ENCODE measurements around the gene ST14.
"Not testable (repeated sequence)": the region's sequence is repeated elsewhere in the genome, so short reads cannot be mapped to it uniquely, and the experiment has no call there.

ST14 gene

DNA sequence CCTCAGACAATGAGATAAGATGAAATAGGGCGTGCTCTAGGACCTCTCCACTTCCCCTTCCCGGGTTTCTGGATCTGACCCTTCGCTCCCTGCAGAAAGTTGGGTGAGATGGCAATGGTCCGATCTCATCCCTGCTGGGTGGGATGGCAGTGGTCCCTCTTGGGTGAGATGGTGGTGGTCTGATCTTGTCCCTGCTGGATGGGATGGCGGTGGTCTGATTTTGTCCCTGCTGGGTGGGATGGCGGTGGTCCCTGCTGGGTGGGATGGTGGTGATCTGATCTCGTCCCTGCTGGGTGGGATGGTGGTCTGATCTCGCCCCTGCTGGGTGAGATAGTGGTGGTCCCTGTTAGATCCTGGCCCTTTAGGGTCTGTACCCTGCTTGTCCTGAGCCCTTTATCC, 21.3 kb downstream of the ST14 start:
- DNase-seq (ENCODE audit: insufficient read length) (no peak), FAIRE-seq (no peak)
- TF ChIP-seq TAF1 (IDR thresholded peaks at IDR 0.05; ENCODE audit: borderline replicate concordance, low read depth, low read length) (no peak), POLR2AphosphoS5 (IDR thresholded peaks at IDR 0.05; ENCODE audit: low read depth, low read length) (no peak), POLR2A (IDR thresholded peaks at IDR 0.05; ENCODE audit: low read depth, low read length) (no peak)

DNA sequence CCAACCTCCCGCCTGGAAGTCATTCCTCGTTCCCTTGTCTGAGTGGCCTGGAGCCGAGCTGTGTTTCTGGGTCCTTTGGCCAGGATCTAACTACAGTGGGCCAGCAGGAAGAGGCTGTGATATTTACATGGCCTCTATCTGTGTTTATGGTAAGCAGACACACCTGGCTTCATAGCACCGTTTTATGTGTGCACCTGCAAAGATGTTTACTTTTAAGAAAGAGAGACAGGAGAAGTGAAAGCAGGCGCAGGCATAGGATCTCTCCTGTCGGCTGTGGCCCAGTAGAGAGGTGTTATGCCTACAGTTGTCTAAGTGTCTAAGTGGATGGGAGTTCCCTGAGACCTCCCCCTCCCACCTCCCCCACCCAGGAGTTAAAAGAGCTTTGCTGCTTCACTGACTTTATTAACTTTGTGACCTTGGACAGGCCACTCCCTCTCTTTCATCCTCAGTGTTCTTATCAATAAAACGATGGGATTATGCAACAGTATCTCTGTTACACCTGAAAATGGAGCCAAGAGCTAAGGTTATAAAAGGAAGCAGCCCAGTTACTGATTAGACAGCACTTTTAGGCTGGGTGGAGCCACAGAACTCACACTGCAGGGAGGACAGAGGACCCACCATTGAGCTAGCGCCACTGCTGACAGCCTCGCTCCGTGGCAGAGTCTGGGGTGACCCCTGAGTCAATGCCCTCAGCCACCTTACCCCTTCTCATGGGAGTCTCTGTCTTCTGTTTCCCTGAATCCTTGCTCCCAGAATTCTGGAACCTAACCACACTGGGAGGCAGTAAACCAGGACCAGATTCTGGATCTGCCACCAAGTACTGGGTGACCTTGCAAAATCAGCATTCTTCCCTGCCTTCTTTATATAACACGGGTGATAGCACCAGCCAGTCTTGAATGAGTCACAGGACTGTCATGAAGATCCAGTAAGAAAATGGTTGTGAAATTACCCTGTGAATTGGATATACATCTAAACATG, 22.0 kb downstream of the ST14 start:
- DNase-seq (ENCODE audit: insufficient read length), result no peak
- TF ChIP-seq TAF1 (IDR thresholded peaks at IDR 0.05; ENCODE audit: borderline replicate concordance, low read depth, low read length), result no peak
- no peak for TF ChIP-seq POLR2A (IDR thresholded peaks at IDR 0.05; ENCODE audit: low read depth, low read length)
- TF ChIP-seq POLR2AphosphoS5 (IDR thresholded peaks at IDR 0.05; ENCODE audit: low read depth, low read length), result no peak
- FAIRE-seq, result no peak

DNA sequence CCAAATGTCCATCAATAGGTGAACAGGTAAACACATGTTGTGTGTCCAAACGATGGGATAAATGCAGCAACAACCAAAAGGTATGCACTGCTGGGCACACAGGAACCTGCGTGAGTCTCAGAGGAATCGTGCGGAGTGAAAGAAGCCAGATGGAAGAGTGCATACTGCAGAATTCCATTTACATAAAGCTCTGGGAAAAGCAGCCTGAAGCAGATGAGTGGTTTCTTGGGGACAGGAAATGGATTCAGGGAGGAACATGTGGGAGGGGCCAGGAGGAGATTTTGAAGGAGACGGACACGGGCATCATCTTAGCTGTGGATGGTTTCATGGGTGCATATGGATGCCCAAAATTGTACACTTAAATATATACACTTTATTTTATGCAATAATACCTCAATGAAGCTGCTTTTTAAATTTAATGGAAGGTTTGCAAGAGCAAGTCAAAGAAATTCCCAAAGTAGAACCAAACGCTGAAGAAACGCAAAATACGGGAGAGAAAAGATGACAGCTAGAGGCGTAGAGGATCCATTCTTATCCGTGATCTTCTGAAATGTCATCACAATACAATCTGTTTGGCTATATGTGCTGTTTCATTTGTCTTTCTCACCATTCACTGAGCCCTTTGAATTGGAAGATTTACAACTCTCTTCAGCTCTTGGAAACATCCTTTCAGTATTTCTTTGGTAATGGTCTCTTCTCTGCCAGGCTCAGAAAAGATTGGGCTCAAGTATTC, 24.5 kb downstream of the ST14 start:
- FAIRE-seq (no peak), DNase-seq (ENCODE audit: insufficient read length) (no peak)
- TF ChIP-seq POLR2AphosphoS5 (IDR thresholded peaks at IDR 0.05; ENCODE audit: low read depth, low read length) (no peak), POLR2A (IDR thresholded peaks at IDR 0.05; ENCODE audit: low read depth, low read length) (no peak), TAF1 (IDR thresholded peaks at IDR 0.05; ENCODE audit: borderline replicate concordance, low read depth, low read length) (no peak)

DNA sequence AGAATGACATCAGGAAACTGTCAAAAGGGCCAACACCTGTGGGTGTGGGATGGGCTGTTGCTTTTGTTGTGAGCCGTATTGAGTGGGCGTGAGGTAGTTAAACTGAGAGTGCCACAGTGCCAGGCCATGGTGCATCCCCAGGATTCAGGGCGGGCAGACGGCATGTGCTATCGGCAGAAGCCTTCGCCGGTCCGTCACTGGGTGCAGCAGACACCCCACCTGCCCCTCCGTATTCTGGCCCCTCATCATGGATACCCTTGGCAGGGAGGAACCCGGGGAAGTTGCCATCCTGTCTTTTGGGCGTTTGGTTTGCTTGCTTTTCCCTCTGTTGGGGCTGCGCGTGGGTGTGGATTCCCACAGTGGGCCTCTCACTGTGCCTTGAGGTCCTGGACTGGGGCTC, 27.5 kb downstream of the ST14 start:
- TF ChIP-seq TAF1 (IDR thresholded peaks at IDR 0.05; ENCODE audit: borderline replicate concordance, low read depth, low read length) (no peak), POLR2AphosphoS5 (IDR thresholded peaks at IDR 0.05; ENCODE audit: low read depth, low read length) (no peak), POLR2A (IDR thresholded peaks at IDR 0.05; ENCODE audit: low read depth, low read length) (no peak)
- FAIRE-seq (no peak), DNase-seq (ENCODE audit: insufficient read length) (no peak)

DNA sequence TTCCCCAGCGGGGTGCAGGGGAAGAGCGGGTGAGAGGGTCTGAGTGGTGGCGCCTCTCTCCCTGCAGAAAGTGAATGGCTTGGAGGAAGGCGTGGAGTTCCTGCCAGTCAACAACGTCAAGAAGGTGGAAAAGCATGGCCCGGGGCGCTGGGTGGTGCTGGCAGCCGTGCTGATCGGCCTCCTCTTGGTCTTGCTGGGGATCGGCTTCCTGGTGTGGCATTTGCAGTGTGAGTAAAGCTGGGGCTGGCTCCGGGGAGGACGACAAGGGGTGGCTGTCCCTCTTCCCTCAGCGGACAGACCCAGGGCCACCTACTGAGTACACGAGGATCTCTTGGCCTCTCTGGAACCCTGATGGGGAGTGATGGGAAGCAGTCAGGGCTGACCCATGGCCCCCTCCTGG, 28.5 kb downstream of the ST14 start:
- FAIRE-seq (no peak), DNase-seq (ENCODE audit: insufficient read length) (no peak)
- TF ChIP-seq TAF1 (IDR thresholded peaks at IDR 0.05; ENCODE audit: borderline replicate concordance, low read depth, low read length) (no peak), POLR2A (IDR thresholded peaks at IDR 0.05; ENCODE audit: low read depth, low read length) (no peak)

DNA sequence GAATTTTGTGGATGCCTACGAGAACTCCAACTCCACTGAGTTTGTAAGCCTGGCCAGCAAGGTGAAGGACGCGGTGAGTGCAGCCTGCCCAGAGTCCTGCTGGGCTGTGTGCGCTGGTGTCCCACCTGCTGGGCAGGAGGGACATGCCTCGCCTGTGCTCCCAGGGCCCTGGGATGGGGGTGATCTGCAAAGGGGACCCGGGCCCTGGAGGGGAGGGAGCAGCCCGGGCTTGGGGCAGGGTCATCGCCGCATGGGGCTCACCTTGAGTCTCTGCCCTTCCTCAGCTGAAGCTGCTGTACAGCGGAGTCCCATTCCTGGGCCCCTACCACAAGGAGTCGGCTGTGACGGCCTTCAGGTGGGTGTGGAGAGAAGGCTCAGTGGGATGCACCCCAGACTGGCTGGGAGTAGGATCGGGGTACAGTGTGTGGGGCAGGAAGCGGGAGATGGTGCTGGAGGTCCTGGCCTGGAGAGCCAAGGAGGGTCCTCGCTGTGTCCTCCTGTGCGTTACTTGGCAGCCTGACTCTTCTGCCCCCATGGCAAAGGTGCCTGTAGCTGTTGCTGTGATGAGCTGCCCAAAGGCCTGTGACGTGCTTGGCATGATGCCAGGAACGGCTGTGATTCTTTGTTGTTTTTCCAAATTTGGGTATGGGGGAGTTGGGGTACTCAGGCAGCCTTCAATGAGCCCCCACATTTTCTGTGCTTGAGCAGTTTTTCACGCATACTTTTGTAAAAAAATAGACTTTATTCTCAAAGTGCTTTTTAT, 29.2 kb downstream of the ST14 start:
- no peak for DNase-seq (ENCODE audit: insufficient read length)
- TF ChIP-seq POLR2AphosphoS5 (IDR thresholded peaks at IDR 0.05; ENCODE audit: low read depth, low read length) (no peak), POLR2A (IDR thresholded peaks at IDR 0.05; ENCODE audit: low read depth, low read length) (no peak), TAF1 (IDR thresholded peaks at IDR 0.05; ENCODE audit: borderline replicate concordance, low read depth, low read length) (no peak)
- FAIRE-seq, result no peak

DNA sequence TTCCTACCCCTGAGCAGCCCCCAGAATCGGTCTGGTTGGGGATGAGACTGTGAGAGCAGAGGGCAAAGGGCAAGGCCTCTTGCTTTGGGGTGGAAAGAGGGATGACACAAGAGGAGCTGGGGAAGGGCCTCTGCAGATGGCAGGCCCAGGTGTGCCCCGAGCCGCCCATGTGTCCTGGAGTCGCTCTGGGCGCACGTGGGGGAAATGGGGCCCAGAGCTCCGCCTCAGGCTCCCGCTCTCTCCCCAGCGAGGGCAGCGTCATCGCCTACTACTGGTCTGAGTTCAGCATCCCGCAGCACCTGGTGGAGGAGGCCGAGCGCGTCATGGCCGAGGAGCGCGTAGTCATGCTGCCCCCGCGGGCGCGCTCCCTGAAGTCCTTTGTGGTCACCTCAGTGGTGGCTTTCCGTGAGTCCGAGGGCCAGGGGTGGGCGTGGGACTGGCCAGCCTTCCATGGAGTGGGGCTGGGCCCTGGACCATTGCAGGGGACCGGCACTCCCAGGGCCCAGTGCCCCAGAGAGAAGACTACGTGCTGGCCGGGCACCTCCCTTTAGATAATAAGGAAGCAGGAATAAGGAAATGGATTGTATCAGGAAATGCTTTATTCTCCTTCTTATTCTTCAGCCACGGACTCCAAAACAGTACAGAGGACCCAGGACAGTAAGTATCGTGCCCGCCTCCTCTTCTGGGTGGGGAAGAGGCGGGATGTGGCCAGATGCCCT, 30.1 kb downstream of the ST14 start:
- DNase-seq (ENCODE audit: insufficient read length) (no peak), FAIRE-seq (no peak)
- no peak for TF ChIP-seq POLR2A (IDR thresholded peaks at IDR 0.05; ENCODE audit: low read depth, low read length)
- no peak for TF ChIP-seq TAF1 (IDR thresholded peaks at IDR 0.05; ENCODE audit: borderline replicate concordance, low read depth, low read length)
- no peak for TF ChIP-seq POLR2AphosphoS5 (IDR thresholded peaks at IDR 0.05; ENCODE audit: low read depth, low read length)

DNA sequence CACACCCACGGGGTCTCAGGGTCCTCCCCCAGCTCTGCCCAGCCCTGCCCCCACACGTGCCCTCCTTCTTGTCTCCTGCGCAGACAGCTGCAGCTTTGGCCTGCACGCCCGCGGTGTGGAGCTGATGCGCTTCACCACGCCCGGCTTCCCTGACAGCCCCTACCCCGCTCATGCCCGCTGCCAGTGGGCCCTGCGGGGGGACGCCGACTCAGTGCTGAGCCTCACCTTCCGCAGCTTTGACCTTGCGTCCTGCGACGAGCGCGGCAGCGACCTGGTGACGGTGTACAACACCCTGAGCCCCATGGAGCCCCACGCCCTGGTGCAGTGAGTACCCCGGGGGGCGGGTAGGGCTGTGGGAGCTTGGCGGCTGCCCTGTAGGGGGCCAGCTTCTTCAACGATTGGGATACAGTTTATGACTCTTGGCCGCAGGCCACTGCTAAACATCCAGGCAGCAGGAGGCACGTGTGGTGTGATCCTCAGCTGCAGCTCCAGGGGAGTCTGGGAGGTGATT, 30.8 kb downstream of the ST14 start:
- FAIRE-seq (no peak), DNase-seq (ENCODE audit: insufficient read length) (no peak)
- TF ChIP-seq POLR2A (IDR thresholded peaks at IDR 0.05; ENCODE audit: low read depth, low read length) (no peak), POLR2AphosphoS5 (IDR thresholded peaks at IDR 0.05; ENCODE audit: low read depth, low read length) (no peak)

DNA sequence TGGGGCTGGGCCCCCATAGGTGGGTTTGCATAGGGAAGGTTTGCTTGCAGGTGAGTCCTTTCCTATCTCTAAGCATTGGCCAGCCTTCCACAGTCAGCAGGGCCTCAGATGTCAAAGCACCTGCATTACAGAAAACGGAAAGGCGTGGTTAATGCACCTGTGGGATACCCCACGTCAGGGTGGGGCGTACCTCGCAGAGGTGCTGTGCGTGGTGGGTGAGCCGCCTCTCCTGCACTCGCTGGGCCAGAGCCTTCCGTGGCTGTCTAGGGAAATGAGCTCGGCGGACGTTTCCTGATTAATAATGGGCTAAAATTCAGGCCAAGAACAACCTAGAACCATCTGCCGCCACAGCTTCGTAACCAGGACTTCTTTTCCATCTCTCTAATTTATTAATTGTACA, 32.3 kb downstream of the ST14 start:
- DNase-seq (ENCODE audit: insufficient read length) (no peak), FAIRE-seq (no peak)
- no peak for TF ChIP-seq POLR2A (IDR thresholded peaks at IDR 0.05; ENCODE audit: low read depth, low read length)
- no peak for TF ChIP-seq POLR2AphosphoS5 (IDR thresholded peaks at IDR 0.05; ENCODE audit: low read depth, low read length)
- no peak for TF ChIP-seq TAF1 (IDR thresholded peaks at IDR 0.05; ENCODE audit: borderline replicate concordance, low read depth, low read length)

DNA sequence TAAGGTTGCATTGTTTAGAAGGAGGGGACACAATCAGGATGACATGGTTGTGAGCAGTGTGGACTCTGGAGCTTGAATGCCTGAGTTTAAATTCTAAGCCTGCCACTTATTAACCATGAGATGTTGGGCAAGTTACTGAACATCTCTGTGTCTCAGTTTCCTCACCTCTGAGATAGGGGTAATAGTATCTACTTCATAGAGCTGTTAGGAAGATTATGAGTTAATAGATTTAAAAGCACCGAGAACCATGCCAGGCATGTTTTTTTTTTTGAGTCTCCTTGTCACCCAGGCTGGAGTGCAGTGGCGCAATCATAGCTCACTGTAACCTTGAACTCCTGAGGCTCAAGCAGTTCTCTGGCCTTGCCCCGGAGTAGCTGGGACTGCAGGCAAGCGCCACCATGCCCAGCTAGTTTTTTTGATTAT, 33.3 kb downstream of the ST14 start:
- FAIRE-seq (no peak), DNase-seq (ENCODE audit: insufficient read length) (no peak)
- TF ChIP-seq TAF1 (IDR thresholded peaks at IDR 0.05; ENCODE audit: borderline replicate concordance, low read depth, low read length), result no peak
- no peak for TF ChIP-seq POLR2AphosphoS5 (IDR thresholded peaks at IDR 0.05; ENCODE audit: low read depth, low read length)
- no peak for TF ChIP-seq POLR2A (IDR thresholded peaks at IDR 0.05; ENCODE audit: low read depth, low read length)

DNA sequence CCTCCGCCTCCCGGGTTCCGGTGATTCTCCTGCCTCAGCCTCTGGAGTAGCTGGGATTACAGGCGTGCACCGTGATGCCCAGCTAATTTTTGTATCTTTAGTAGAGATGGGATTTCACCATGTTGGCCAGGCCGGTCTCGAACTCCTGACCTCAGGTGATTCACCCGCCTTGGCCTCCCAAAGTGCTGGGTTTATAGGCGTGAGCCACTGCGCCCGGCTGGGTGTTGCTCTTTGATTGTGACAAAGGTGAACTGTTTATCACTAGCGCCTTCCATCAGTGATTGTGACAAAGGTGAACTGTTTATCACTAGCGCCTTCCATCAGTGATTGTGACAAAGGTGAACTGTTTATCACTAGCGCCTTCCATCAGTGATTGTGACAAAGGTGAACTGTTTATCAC, 34.0 kb downstream of the ST14 start:
- not testable (repeated sequence) for DNase-seq (ENCODE audit: insufficient read length); FAIRE-seq
